Breast epithelium (tissue), 3 donors: ENCODE results near the gene BCL2L14.

Source experiments
- CTCF ChIP-seq, 3 donors: fragments of 450-650 bp; IDR thresholded peaks; one replicate each; pipeline ENCODE4 v1.5.1; 2016 to 2017; ENCODE audit warnings: antibody characterized with exemption in 3 of 3, mild to moderate bottlenecking in 3 of 3, moderate library complexity in 3 of 3
- POLR2AphosphoS5 ChIP-seq, 3 donors: sonication (generic); formaldehyde crosslinking; IDR thresholded peaks; one replicate each; pipeline ENCODE4 v1.6.1; 2017; ENCODE audit warnings: antibody characterized with exemption in 3 of 3

GRCh38 chr12:12025799-12026386 lies 44.8 kb upstream of the BCL2L14 start:
- TF ChIP-seq CTCF (IDR thresholded peaks at IDR 0.05) = no peak
- no peak for TF ChIP-seq POLR2AphosphoS5 (IDR thresholded peaks at IDR 0.05)
